Stimulated activated CD4-positive, alpha-beta T cell treated with anti-CD3 and anti-CD28 coated beads, Interleukin-1b, Interleukin-23, amount 100 ng/mL, for 1 hour (primary cell): ENCODE data around the gene PDE10A.

ENCODE experiments used
- DNase-seq, 2 donors: peaks; one replicate each; pipeline ENCODE4 v3.0.0-alpha.2; 2020; ENCODE audit warnings: low read depth in 2 of 2

Gene PDE10A

DNA sequence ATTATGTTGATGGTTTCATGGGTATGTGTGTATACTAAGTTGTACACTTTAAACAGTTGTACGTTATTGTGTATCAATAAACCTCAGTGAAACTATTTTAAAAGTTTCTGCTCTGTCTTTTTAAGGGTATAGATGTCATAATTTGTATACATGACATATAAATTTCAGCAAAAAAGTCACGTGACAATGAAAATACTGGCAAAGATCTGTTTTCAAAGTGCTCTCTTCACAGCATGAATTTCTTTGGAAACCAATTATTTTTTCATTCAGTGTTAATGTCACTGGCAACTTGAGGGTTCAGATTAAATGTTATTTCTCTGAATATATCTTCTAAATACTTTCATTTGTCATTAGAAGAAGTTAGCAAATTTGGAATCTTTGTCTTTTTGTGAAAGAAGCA is 261.9 kb downstream of the PDE10A start:
- DNase-seq = no peak

DNA sequence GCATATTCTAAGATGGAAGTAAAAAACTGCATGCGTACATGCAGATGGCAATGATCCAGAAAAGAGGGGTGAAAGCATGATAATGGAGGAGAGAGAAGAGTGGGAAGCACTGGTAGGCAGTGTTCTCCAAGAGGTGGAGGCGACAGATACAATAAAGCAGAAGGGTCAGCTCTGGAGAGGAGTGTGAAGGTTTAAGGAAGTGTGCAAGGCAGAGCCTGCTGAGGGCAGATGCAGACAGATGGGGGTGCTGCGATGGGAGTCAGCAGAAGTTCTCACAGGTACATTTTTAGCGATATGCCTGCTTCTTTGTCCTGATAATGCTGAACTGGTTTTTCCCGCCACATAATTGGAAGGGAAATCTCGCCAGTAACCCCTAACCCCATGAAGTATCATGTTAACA is 272.6 kb downstream of the PDE10A start:
- no peak for DNase-seq

DNA sequence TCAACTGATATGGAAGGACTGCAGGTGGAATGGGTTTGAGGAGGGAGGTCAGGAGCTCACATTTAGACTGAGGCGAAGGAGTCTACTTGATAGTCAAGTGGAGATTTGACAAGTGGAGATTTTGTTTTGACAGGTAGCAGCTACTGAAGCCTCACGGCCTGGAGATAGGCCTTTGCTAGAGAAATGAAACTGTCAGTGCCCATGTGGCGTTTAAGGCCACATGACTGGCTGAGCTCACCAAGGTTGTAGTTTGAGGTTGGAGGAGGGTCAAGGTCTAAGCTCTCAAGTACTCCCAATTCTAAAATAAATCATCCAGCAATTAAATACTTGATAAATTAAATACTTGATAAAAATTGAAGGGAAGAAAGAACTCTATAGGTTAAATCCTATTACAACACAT is 273.5 kb downstream of the PDE10A start:
- DNase-seq = no peak

DNA sequence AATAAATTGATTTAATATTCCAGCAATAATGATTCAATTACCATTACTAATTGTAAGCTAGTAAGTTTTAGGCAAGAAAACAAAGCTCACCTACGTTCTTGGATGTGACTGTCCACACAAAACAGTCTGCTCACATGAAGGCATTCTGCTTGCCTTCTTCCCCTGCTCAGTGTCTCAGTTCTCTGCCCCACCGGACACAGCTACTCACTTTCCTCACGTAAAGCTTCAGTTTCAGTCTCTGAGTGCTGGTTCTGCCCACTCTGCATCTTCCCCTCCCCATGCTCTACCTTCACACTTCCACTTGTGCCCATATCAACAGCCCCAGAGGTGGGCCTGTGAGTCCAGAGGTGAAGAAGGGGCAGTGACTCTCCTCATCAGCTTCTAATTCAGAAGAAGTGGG is 279.7 kb downstream of the PDE10A start:
- DNase-seq = no peak

DNA sequence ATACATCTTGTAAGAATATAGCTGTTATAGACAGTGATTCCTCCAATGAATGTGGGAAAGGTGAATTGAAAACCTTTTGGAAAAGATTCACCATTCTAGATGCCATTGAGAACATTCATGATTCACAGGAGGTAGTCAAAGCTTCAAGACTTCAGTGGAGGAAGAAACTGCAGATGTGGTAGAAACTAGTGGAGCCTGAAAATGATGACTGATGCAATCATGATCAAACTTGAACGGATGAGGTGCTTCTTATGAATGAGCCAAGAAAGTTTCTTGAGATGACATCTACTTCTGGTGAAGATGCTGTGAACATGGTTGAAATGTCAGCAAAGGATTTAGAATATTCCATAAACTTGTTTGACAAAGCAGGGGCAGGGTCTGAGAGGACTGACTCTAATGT is 286.9 kb downstream of the PDE10A start:
- DNase-seq = no peak

DNA sequence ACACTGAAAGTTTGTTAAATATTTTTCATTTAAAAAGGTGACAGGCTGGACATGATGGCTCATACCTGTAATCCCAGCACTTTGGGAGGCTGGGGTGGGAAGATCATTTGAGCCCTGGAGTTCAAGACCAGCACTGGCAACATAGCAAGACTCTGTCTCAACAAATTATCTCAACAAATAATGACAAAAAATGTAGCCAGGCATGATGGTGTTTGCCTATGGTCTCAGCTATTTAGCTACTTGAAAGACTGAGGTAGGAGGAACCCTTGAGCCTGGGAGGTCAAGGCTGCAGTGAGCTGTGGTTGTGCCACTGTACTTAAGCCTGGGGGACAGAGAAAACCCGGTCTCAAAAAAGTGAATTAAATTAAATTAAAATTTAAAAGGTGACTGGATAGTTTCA is 297.7 kb downstream of the PDE10A start:
- DNase-seq = no peak

DNA sequence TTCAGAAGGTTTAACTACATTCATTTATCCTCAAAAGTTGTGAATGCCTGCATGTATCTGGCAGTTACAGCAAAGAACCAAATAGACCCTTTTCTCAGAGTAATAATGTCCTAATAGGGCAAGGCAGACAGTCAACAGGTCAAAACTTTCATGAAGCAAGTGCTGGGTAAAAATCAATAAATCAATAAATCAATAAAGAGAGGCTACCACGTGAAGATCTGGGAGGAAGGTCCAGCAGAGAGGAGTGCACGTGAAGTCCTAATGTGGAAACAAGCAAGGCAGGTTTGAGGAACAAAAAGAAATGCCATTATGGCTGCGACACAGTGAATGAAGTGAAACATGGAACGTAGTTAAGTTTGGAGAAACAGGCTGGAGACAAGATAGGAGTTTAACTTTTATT is 317.3 kb downstream of the PDE10A start:
- no peak for DNase-seq

DNA sequence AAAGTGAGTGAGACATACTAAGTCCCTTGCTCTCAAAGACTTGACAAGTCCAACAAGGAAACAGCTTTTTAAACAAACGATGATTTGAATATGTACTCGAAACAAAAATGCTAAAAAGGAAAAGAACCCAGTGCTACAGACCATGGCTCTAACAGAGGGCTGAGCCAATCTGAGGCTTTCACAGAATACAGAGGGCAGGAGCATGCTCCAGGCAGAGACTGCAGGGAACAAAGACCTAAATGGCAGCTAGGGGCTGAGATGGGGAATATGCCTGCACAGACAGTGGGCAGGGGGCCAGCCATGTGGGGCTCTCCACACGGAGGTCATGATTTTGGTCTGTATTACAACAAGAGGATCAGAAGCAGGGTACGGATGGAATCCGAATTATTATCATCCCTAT is 322.5 kb downstream of the PDE10A start:
- no peak for DNase-seq

DNA sequence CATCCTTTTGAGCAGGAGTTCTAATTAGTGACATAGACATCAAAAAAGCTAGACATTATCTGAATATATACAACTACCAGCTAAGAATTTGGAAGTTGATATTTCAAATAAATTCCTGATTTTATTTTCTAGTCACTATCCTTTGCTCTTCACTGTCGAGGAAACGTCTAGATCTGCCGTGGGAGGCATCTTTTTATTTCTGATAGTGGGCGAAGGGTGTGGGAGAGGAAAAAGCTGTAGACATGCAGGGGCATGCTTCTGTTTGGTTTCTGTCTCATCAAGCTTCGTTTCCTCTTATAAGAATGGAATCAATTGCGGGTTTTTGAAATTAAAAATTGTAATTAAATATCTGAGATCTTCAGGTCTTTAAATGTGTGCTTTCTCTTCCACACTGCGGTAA is 337.4 kb downstream of the PDE10A start:
- no peak for DNase-seq

DNA sequence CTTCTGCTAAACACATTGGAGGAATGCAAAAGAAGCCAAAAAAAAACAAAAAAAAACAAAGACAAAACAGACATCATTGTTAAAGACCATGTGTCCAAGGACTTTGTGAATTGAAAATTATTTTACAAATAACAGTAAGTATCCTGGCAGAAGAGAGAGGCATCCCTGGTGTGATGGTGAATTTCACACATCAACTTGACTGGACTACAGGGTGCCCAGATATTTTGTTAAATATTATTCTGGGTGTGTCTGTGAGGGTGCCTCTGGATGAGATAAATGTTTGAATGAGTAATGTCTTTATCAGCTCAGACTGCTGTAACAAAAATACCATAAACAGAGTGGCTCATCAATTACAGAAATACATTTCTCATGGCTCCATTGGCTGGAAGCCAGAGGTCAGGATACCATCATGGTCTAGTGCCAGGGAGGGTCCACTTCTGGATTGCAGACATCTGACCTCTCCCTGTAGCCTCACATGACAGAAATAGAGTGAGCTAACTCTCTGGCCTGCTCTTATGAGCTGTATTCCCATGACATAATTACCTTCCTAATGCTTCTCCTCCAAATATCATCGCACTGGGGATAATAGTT is 341.4 kb downstream of the PDE10A start:
- no peak for DNase-seq

DNA sequence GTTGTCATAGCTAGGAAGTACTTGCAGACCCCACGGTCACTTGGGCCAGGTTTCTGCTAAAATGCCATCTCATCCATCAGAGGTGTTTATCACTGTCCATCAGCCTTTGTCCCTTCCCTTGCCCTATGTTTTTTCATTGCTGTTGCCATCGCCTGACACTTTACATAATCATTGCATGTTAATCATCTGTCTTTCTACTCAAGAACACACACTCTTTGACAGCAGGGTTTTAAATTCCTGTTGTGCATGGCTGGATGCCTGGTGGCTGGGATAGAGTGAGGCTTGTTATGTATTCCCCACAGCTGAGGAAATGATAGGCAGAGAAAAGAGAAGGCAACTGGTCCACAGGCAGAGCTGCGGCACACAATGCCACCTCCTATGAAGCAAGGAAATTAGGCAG is 341.9 kb downstream of the PDE10A start:
- DNase-seq = no peak

DNA sequence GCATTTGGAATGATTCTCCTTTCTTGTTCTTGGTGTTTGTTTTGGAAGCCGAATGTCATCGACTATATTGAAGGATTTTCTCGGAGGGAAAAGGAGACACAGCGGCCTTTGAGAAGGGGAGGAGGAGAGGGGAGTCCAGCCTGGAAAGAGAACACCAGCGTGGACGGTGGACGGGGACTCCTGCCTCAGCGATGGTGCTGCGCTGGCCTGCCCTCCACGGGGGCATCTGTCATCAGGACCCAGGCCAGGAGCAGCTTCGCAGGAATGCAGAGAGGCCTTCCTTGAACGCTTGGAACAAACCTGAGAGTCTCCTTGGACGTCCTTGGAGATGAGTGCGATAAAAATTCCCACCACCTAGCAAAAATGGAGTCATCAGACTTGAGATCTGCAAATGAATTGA is 345.3 kb downstream of the PDE10A start:
- DNase-seq = no peak

DNA sequence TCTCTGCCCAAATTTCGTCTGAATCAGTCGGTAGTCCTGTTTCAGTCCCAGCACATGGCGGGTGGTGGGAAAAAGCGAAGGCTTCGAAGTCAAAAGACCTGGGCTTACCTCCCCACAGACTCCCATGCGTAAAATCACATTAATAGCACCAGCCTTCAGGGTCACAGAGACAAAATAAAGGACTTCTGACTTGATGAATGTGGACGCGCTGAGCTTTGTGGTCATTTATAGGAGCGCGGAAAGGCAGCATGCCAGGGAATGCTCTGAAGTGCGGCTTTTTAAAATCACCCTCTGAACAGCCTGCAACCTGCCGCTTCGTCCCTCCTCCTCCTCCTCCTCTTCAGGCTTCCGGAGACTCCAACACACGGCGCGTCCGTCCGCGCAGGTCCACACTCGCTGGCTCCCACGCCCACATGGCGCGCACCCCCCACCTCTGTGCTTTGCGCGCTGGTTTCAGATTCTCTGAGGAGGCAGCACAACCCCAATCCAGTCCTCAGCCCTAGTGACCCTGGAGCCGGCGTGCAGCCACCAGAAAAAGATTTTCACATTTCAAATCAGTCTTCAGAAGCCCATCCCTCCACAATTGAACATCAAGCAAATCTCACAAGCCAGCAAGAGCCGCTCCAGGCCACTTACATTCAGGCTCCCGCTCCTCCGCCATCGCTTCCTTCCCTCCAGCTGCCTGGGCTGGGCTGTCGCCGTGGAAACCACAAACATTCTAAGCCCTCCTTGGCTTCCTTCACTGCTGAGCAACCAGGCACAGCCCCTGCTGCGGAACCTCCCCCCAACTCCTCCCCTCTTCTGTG is 353.9 kb downstream of the PDE10A start, which contains the start of gene C6orf118:
TSS of gene C6orf118 (minus strand) at position 680 of the 806 bp plus-strand sequence. CDS start at position 661, 19 bp downstream.
- no peak for DNase-seq

DNA sequence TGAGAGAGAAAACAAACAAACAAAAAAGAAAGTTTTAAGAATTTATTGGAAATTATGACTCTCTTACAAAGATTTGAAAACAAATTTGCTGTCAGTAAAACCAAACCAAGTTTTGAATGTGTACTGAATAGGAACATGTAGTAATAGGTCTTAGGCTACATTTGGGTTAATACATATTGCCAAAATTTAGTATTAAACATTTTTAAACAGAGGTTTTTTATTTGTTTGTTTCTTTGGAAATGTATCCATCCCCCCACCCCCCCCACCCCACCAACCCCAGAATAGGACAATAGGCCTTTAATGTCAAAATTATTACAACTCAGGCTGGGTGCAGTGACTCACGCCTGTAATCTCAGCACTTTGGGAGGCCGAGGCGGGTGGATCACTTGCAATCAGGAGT is 356.1 kb downstream of the PDE10A start:
- DNase-seq = no peak

DNA sequence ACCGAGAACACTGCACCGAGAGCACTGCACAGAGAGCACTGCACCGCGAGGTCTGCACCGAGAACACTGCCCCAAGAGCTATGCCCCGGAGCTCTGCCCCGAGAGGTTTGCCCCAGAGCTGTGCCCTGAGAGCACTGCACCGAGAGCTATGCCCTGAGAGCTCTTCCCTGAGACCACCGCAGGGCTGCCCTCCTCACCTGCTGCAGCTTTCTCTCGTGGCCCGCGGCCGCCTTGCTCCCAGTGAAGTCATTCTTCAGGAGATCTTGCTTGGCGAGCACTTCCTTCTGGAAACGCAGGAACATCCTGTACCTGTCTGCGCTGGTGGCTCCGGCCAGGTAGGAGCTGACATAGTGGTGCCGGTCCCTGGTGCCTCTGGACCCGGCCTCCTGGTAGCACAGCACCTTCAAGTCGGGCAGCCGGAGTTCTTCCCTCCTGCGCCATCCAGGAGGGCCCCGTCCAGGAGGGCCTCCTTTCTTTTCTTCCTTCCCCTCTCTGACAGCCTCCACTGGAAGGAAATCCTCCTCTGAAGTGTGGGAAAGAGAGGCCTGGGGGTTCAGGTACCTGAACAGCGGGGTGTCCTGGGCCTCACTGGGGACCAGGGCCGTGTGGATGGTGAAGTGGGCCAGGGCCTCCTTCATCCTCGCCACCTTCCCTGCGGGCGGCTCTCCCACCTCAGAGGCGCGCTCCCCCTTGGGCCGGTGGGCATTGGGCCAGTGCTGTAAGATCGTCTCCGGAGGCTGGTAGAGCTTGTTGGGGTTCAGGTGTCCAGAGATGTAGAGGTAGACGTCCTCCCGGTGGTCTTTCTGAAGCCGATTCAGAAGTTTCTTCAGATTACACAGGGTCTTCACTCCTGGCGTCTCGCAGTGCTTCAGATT is 361.4 kb downstream of the PDE10A start:
- no peak for DNase-seq

DNA sequence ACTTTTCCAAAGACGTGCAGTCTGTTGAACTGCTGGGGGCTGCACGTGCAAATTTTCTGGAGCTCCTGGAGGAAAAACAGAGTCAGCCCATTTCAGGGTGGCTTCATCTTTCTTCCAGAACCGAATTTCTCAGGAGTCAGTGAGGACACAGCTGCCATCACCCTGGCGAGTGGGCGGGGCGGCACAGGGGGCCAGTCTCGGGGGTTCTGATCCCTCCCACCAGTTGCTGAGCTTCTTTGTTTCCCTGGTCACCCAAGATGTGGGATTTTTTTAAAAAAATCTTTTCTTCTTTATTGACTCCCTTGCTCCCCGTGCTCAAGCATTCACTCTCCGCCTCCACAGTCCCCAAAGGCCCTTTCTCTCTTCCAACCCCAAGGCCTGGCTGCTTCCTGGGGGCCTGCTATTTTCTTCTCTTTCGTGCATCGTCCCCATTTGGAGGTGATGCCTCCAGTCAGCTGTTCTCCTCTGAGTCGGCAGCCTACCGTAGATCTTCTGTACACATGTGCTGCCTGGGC is 362.6 kb downstream of the PDE10A start:
- DNase-seq = no peak

DNA sequence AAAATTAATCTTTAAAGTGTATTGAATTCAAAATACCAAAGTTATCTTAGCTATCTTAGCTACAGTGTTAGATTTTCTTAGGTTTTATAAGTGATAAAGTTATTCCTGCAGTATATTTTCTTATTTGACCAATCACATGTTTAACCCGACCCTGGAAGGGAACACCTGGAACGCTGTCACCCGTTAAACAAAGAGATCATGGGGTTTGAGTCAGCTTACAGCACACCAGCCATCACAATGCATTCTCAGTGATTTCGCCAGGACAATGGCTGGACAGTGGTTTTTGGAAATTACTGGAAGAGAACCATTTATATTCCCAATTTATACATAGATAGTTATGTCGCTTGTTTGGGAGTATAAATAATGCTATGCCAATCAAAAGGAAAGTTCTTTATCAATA is 364.2 kb downstream of the PDE10A start:
- no peak for DNase-seq

DNA sequence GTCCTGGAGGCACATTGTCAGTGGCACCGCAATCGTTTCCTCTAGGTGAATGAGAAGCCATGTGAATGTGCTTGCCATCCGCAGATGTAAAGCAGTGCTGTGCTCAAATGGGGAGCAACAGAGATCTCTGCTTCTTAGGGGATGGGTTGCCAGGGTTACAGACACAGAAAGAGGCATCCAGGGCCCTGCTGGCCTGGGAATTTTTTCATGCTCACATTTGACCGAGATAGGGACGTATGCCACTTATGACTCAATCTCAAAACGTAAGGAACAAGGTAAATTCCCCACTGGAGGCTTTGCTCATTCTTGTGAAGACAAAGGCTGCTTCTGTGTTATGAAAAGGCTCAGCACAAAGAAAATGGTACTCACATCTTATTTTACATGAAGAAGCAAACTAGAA is 364.6 kb downstream of the PDE10A start:
- DNase-seq = no peak

DNA sequence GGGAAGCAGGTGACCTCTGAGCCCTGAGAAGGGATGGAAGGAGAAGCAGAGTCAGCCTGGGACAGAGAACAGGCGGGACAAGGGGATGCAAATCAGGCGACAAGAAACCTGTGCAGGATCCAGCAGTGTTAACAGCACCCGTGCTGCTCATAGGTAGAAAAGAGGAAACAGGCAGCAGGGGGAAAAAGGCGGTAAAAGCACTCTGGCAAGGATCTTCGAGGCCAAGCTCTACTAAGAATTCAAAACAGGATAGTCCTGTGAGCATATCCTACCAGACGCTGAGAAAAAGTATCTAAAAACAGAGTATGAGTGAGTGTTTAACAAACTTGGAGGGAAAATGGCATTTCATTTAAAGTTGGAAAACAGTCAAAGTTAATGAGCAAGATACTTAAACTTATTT is 370.4 kb downstream of the PDE10A start:
- no peak for DNase-seq
